Measurements from ENCODE around the gene ZNF722.
"Not testable (repeated sequence)": the region's sequence is repeated elsewhere in the genome, so short reads cannot be mapped to it uniquely, and the experiment has no call there.

Gene ZNF722

DNA sequence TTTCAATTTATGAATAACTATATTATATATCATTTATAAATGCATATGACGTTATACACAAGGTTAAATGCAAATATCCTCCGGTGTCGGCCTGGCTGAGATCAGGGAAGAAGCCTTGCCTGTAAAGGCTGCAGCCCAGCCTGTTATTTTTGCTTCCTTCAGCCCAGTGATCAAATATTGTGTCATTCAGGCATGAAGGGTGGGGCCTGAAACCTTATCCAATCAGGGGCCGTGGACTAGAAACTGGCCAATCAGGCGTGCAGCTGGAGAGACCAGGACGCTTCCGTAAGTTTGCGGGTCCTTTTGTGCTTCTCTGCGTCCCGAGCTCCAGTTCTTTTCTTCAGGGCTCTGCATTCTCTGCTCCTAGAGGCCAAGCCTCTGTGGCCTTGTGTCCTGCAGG is at the start of gene ZNF722:
ZNF722 (plus strand) TSS at position 301 of the 400 bp plus-strand sequence. CDS start 113 bp downstream, outside the sequence.
- H3K9ac ChIP-seq (ENCODE audit: low read depth, low read length), result no peak within 1 kb of the TSS
- H3K9me3 ChIP-seq (ENCODE audit: control insufficient read depth, insufficient read depth, low read length), result no peaks in the 10 kb centered on the region; the same call in none of the 2 replicates
- no peaks in the 10 kb centered on the region for H3K36me3 ChIP-seq (ENCODE audit: insufficient read depth, low read length)
- H3K4me1 ChIP-seq (ENCODE audit: insufficient read depth, low read length), result no peaks in the 10 kb centered on the region

DNA sequence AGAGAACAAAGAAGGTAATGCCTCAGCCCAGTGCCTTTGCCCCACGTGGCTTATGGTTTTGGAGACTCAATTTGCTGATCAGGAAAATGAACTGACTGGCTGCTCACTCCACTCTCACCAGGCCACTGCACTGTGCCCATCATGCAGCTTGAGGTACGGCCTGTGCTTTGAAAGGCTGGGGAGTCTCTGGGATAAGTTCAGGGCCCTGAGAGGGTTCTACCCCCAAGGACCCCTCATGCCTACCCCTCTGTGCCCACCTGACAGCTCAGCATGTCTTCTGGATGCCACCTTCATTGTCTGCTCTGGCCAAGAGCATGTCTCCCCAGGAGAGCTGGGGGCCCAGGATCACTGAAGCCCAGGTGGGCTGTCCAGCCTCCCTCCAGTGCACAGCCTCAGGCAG is 45.5 kb upstream of the ZNF722 start:
- H3K36me3 ChIP-seq (ENCODE audit: insufficient read depth, low read length), result no peaks in the 10 kb centered on the region

DNA sequence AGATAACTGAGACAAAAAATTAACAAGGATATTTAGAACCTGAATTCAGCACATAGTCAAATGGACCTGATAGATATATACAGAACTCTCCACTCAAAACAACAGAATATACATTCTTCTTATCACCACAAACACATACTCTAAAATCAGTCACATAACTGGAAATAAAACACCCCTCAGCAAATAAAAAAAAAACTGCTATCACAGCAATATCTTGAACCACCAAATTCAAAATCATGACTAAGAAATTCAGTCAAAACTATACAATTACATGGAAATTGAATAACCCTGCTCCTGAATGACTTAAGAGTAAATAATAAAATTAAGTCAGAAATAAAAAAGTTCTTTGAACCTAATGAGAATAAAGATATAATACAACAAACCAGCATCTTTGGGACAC is 30.0 kb upstream of the ZNF722 start:
- H3K36me3 ChIP-seq (ENCODE audit: insufficient read depth, low read length), result no peaks in the 10 kb centered on the region
- no peak overlapping the region for H3K9ac ChIP-seq (ENCODE audit: low read depth, low read length)
- H3K4me1 ChIP-seq (ENCODE audit: insufficient read depth, low read length), result no peaks in the 10 kb centered on the region
- H3K9me3 ChIP-seq (ENCODE audit: control insufficient read depth, insufficient read depth, low read length), result no peaks in the 10 kb centered on the region

More for the DNA sequence above, 45.5 kb upstream of the ZNF722 start:
- H3K4me1 ChIP-seq (ENCODE audit: insufficient read depth, low read length), result no peaks in the 10 kb centered on the region
- no peaks in the 10 kb centered on the region for H3K9me3 ChIP-seq (ENCODE audit: control insufficient read depth, insufficient read depth, low read length)
- H3K9ac ChIP-seq (ENCODE audit: low read depth, low read length), result no peak overlapping the region

DNA sequence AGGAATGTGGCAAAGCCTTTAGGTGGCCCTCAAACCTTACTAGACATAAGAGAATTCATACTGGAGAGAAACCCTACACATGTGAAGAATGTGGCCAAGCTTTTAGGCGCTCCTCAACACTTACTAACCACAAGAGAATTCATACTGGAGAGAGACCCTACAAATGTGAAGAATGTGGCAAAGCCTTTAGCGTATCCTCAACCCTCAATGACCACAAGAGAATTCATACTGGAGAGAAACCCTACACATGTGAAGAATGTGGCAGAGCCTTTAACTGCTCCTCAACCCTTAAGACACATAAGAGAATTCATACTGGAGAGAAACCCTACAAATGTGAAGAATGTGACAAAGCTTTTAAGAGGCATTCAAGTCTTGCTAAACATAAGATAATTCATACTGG is 16.8 kb downstream of the ZNF722 start:
- H3K4me1 ChIP-seq (ENCODE audit: insufficient read depth, low read length); H3K9ac ChIP-seq (ENCODE audit: low read depth, low read length); H3K9me3 ChIP-seq (ENCODE audit: control insufficient read depth, insufficient read depth, low read length); H3K36me3 ChIP-seq (ENCODE audit: insufficient read depth, low read length): not testable (repeated sequence)

DNA sequence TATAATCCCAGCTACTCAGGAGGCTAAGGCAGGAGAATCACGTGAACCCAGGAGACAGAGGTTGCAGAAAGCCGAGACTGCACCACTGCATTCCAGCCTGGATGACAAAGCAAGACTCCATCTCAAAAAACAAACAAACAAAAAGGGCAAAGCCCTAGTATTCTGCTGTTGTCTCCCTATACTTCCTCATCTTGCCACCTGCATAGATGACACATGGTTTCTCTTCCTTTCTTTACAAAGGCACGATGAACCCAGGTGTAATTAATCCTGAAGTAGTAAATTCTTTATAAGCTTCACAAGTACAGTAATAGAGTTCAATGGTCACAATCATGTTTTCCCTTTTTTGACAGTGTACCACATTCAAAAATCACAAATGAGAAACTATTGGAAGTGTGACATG is 36.7 kb downstream of the ZNF722 start:
- H3K36me3 ChIP-seq (ENCODE audit: insufficient read depth, low read length), result no peaks in the 10 kb centered on the region
- no peaks in the 10 kb centered on the region; the same call in 1 of the 2 replicates for H3K9me3 ChIP-seq (ENCODE audit: control insufficient read depth, insufficient read depth, low read length)
- H3K4me1 ChIP-seq (ENCODE audit: insufficient read depth, low read length), result no peaks in the 10 kb centered on the region

DNA sequence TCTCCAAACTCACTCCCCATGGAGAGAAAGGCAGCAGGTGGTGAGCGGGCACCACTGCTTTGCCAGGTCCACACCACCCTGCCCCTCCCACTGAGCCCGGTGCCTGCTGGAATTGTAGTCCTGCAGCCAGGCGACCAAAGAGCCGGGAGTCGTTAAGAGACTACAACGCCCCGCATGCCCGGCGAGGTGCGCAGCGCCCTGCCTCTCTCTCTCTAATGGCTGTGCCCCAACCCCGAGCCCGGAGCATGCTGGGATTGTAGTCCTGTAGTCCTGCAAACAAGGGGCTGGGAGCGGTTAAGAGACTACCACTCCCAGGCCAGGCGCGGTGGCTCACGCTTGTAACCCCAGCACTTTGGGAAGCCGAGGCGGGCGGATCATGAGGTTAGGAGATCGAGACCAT is 38.4 kb downstream of the ZNF722 start:
- no peak overlapping the region for H3K9ac ChIP-seq (ENCODE audit: low read depth, low read length)
- no peaks in the 10 kb centered on the region; the same call in 1 of the 2 replicates for H3K9me3 ChIP-seq (ENCODE audit: control insufficient read depth, insufficient read depth, low read length)
- no peaks in the 10 kb centered on the region for H3K36me3 ChIP-seq (ENCODE audit: insufficient read depth, low read length)

More for the DNA sequence above, 36.7 kb downstream of the ZNF722 start:
- no peak overlapping the region for H3K9ac ChIP-seq (ENCODE audit: low read depth, low read length)

DNA sequence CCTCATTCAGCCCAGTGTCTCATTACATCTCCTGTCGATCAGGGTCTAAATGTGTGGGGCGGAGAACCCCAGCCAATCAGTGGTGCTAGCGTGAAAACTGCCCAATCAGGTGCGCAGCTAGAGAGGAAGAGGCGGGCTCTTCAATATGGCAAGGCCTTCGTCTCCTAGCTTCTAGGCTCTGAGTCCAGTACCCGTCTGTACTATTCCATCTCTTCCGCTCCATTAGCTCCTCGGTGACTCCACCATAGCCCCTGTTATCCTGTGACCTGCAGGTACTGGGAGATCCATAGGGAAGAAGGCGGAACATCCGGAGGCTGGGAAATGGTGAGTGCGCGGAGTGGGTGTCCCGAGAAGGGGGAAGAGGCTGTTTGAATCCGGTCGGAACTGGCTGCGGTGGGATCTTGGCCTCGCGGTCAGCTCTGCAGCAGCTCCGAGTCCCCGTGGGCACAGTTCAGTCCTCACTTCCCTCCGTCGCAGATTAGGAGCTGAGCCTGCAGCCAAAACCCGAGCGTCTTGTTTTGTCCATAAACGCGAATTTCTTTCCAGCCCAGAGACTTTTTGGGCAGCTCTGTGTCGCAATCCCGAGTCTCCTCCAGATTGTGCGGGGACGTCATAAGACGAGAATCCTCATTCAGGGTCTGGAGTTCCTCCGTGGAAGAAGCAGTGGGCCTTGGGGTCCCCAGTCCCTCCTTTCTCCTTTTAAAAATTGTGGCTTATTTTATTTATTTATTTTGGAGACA is 46.8 kb downstream of the ZNF722 start, which contains the start of gene ZNF727:
ZNF727 (plus strand) TSS at position 134 of the 740 bp plus-strand sequence; CDS start at position 322, 188 bp downstream.
- H3K4me1 ChIP-seq (ENCODE audit: insufficient read depth, low read length), result no peaks in the 10 kb centered on the region
- no peak within 1 kb of the TSS for H3K9ac ChIP-seq (ENCODE audit: low read depth, low read length)
- no peaks in the 10 kb centered on the region for H3K36me3 ChIP-seq (ENCODE audit: insufficient read depth, low read length)
- no peaks in the 10 kb centered on the region for H3K9me3 ChIP-seq (ENCODE audit: control insufficient read depth, insufficient read depth, low read length)

More for the DNA sequence above, 38.4 kb downstream of the ZNF722 start:
- H3K4me1 ChIP-seq (ENCODE audit: insufficient read depth, low read length), result no peaks in the 10 kb centered on the region

DNA sequence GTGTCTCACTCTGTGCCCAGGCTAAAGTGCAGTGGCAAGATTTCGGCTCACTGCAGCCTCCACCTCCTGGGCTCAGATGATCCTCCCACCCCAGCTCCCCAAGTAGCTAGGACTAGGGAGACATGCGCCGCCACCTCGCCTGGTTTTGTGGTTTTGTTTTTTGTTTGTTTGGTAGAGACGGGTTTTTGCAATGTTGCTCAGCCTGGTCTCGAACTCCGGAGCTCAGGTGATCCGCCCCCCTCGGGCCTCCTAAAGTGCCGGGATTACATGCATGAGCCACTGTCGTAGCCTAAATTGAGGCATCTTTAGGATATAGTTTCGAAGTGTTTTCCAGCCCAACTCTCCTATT is 47.4 kb downstream of the ZNF722 start:
- Histone ChIP-seq H3K9ac (ENCODE audit: low read depth, low read length) (no peak overlapping the region), H3K9me3 (ENCODE audit: control insufficient read depth, insufficient read depth, low read length) (no peaks in the 10 kb centered on the region), H3K4me1 (ENCODE audit: insufficient read depth, low read length) (no peaks in the 10 kb centered on the region), H3K36me3 (ENCODE audit: insufficient read depth, low read length) (no peaks in the 10 kb centered on the region)

Measured in ES-I3 (cell line).